Caco-2 (cell line): ENCODE results near the gene GOPC. TPM values are rescaled to one million over a fixed set of nuclear protein-coding genes. Genes with fewer than 3 reads are reported as not detected.

ENCODE experiments used
- BruUV-seq: library from RNA; stranded (reverse); fragments of 400-500 nt; replicated peaks from 2 replicates; lab custom pipeline; 2021; lab: Mats Ljungman, UMichigan
- CTCF ChIA-PET: fragments of 300-600 bp; sonication (Branson Sonifier 250); formaldehyde crosslinking; loops from one replicate; lab custom pipeline; 2022; ENCODE audit warnings: antibody characterized with exemption; lab: Charles Lee
- POLR2A ChIA-PET: fragments of 300-600 bp; sonication (Branson Sonifier 250); formaldehyde crosslinking; loops from one replicate; lab custom pipeline; 2022; ENCODE audit warnings: antibody characterized with exemption; lab: Charles Lee
- DNase-seq, 2 experiments: peaks; one replicate each; pipeline versions ENCODE4 v3.0.0 to v3.0.0-alpha.2; 2020 to 2022
- H3K27me3 ChIP-seq: replicated peaks from 2 replicates; pipeline ENCODE4 v1.6.0; 2011; ENCODE audit warnings: low read length; ENCODE audit not compliant: control insufficient read depth, insufficient read depth
- H3K36me3 ChIP-seq: 2 replicates; pipeline ENCODE4 v1.5.1; 2011; ENCODE audit warnings: low read length; ENCODE audit not compliant: control insufficient read depth, insufficient read depth
- H3K4me1 ChIP-seq: fragments of 250-450 bp; sonication (Bioruptor Pico); 2 replicates; pipeline ENCODE4 v1.5.1; 2020; ENCODE audit warnings: mild to moderate bottlenecking
- H3K4me3 ChIP-seq: 2 replicates; pipeline ENCODE4 v1.5.1; 2011; ENCODE audit warnings: low read depth, mild to moderate bottlenecking, control low read depth, low read length
- H3K9me3 ChIP-seq: fragments of 250-450 bp; sonication (Bioruptor Pico); 2 replicates; pipeline ENCODE4 v1.5.1; 2020; ENCODE audit warnings: mild to moderate bottlenecking, moderate library complexity
- H3K27ac Mint-ChIP-seq: one replicate; pipeline ENCODE4 v1.8.0; 2022; ENCODE audit warnings: mixed read lengths; ENCODE audit not compliant: unreplicated experiment
- H3K27me3 Mint-ChIP-seq: one replicate; pipeline ENCODE4 v1.8.0; 2022; ENCODE audit warnings: mixed read lengths; ENCODE audit not compliant: insufficient read depth, unreplicated experiment
- H3K36me3 Mint-ChIP-seq: one replicate; pipeline ENCODE4 v1.8.0; 2022; ENCODE audit warnings: mild to moderate bottlenecking, mixed read lengths; ENCODE audit not compliant: insufficient read depth, unreplicated experiment
- H3K4me1 Mint-ChIP-seq: one replicate; pipeline ENCODE4 v1.8.0; 2022; ENCODE audit warnings: low read depth, mixed read lengths; ENCODE audit not compliant: unreplicated experiment
- H3K4me3 Mint-ChIP-seq: one replicate; pipeline ENCODE4 v1.8.0; 2022; ENCODE audit warnings: mild to moderate bottlenecking, moderate library complexity, mixed read lengths; ENCODE audit not compliant: unreplicated experiment
- H3K9me3 Mint-ChIP-seq: one replicate; pipeline ENCODE4 v1.8.0; 2022; ENCODE audit warnings: mixed read lengths; ENCODE audit not compliant: unreplicated experiment
- intact Hi-C: fragments of 100-400 bp; cut with micrococcal nuclease; formaldehyde crosslinking; loops from one replicate; pipeline ENCODE4 v1.10.0; 2022; ENCODE audit not compliant: unreplicated experiment
- total RNA-seq: library from RNA; stranded (reverse); gene quantifications from 2 replicates; pipeline ENCODE4 v1.2.3, GENCODE V29; 2022
- TF ChIP-seq, protein P1 (sequence below), 2 experiments: fragments of 200-600 bp in 1 of 2; IDR thresholded peaks; 1 replicate in 1 of 2; 2 replicates in 1 of 2; pipeline versions ENCODE4 v1.5.1 to v1.8.0; 2011 to 2022; ENCODE audit warnings: antibody characterized with exemption in 1 of 2, control low read depth in 1 of 2, inconsistent platforms in 1 of 2, low read depth in 1 of 2, low read length in 1 of 2, mild to moderate bottlenecking in 1 of 2, moderate library complexity in 1 of 2; ENCODE audit not compliant: insufficient read depth in 1 of 2, severe bottlenecking in 1 of 2, unreplicated experiment in 1 of 2

GOPC gene
- total RNA-seq, 1 experiment from 2014 or later: 29.0 TPM

DNA sequence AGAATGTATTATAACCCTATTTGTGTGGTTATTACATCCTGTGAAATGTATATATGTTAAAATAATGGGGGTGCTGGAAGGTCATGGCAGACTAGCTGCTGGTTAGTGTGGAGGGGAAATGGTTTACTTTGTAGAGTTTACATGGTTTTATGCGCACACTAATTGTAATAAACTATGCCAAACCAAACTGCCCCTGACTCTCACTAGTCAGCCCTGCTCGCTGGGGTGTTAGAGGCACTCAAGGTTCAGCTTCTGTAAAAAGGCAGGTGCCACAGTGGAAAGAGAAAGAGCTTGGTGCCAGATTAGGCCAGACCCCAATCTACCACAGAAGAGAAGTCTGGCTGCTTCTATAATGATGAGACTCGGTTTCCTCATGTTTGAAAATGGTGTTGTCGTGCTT is 52.7 kb downstream of the GOPC start:
- peaks cover 57% of the 10 kb centered on the region for H3K36me3 Mint-ChIP-seq
- no peaks in the 10 kb centered on the region for H3K27me3 Mint-ChIP-seq
- ChIA-PET POLR2A (no interaction called here), CTCF (interaction anchor here (1.8 to 1.9 kb wide), 2 partner anchors 71 to 100 kb away, joined by 7 to 10 read pairs; no protein-coding TSS in a partner anchor)
- no TSS peak for BruUV-seq
- H3K4me3 Mint-ChIP-seq: no peak overlapping the region
- intact Hi-C loops: loop anchor here (1.0 kb wide), 2 partner anchors 13 to 34 kb away; no protein-coding TSS in a partner anchor
- H3K27ac Mint-ChIP-seq: no peak overlapping the region
- H3K4me1 Mint-ChIP-seq: peaks cover 27% of the 10 kb centered on the region
- no peaks in the 10 kb centered on the region for H3K9me3 ChIP-seq
- no peak overlapping the region for H3K4me3 ChIP-seq
- no peak for DNase-seq
- H3K9me3 Mint-ChIP-seq: no peaks in the 10 kb centered on the region
- H3K27me3 ChIP-seq: no peaks in the 10 kb centered on the region
- TF ChIP-seq, protein P1, sequence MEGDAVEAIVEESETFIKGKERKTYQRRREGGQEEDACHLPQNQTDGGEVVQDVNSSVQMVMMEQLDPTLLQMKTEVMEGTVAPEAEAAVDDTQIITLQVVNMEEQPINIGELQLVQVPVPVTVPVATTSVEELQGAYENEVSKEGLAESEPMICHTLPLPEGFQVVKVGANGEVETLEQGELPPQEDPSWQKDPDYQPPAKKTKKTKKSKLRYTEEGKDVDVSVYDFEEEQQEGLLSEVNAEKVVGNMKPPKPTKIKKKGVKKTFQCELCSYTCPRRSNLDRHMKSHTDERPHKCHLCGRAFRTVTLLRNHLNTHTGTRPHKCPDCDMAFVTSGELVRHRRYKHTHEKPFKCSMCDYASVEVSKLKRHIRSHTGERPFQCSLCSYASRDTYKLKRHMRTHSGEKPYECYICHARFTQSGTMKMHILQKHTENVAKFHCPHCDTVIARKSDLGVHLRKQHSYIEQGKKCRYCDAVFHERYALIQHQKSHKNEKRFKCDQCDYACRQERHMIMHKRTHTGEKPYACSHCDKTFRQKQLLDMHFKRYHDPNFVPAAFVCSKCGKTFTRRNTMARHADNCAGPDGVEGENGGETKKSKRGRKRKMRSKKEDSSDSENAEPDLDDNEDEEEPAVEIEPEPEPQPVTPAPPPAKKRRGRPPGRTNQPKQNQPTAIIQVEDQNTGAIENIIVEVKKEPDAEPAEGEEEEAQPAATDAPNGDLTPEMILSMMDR (IDR thresholded peaks at IDR 0.05; ENCODE audit: insufficient read depth in 1 of 2, low read depth in 1 of 2, low read length in 1 of 2, severe bottlenecking in 1 of 2, unreplicated experiment in 1 of 2): no peak
- peaks cover 53% of the 10 kb centered on the region for H3K4me1 ChIP-seq
- peaks cover 6% of the 10 kb centered on the region for H3K36me3 ChIP-seq

DNA sequence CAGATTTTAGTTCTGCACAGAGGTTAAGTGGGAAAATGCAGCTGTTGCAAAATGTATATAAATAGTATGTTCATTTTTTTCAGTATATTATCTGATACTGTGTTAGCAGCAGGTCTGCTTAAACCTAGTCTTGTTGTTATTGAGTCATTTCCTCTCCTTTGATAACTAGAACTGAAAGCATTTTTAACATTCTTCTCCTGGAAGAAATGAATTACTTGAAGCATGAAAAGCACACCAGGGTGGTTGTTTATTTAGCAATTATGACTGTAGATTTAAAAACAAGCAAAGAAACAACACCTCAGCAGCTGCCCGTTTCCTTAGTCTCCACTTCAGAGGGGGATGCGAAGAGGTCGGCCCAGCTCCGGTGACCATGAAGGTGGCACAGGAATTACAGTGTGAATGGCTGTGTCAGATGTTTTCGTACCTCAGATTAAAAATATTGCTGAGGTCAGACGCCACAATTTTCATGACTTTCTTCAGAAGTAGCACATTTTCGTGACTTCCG is 53.5 kb downstream of the GOPC start:
- ChIA-PET CTCF (interaction anchor here (1.9 kb wide), 1 partner anchor 99 kb away, joined by 7 read pairs; no protein-coding TSS in a partner anchor), POLR2A (interaction anchor here (0.6 kb wide), 1 partner anchor 65 kb away, joined by 3 read pairs; no protein-coding TSS in a partner anchor)
- Mint-ChIP-seq H3K4me3 (no peak overlapping the region), H3K27me3 (no peaks in the 10 kb centered on the region), H3K36me3 (peaks cover 60% of the 10 kb centered on the region), H3K27ac (peak overlapping the region; percentile 40), H3K4me1 (peaks cover 34% of the 10 kb centered on the region), H3K9me3 (no peaks in the 10 kb centered on the region)
- Histone ChIP-seq H3K9me3 (no peaks in the 10 kb centered on the region), H3K4me1 (peaks cover 61% of the 10 kb centered on the region), H3K36me3 (peaks cover 6% of the 10 kb centered on the region), H3K4me3 (no peak overlapping the region), H3K27me3 (no peaks in the 10 kb centered on the region)
- no peak for DNase-seq
- no TSS peak for BruUV-seq
- intact Hi-C loops: loop anchor here (1.0 kb wide), 1 partner anchor 13 kb away; no protein-coding TSS in a partner anchor
- TF ChIP-seq, protein P1 (IDR thresholded peaks at IDR 0.05; ENCODE audit: insufficient read depth in 1 of 2, low read depth in 1 of 2, low read length in 1 of 2, severe bottlenecking in 1 of 2, unreplicated experiment in 1 of 2): no peak

DNA sequence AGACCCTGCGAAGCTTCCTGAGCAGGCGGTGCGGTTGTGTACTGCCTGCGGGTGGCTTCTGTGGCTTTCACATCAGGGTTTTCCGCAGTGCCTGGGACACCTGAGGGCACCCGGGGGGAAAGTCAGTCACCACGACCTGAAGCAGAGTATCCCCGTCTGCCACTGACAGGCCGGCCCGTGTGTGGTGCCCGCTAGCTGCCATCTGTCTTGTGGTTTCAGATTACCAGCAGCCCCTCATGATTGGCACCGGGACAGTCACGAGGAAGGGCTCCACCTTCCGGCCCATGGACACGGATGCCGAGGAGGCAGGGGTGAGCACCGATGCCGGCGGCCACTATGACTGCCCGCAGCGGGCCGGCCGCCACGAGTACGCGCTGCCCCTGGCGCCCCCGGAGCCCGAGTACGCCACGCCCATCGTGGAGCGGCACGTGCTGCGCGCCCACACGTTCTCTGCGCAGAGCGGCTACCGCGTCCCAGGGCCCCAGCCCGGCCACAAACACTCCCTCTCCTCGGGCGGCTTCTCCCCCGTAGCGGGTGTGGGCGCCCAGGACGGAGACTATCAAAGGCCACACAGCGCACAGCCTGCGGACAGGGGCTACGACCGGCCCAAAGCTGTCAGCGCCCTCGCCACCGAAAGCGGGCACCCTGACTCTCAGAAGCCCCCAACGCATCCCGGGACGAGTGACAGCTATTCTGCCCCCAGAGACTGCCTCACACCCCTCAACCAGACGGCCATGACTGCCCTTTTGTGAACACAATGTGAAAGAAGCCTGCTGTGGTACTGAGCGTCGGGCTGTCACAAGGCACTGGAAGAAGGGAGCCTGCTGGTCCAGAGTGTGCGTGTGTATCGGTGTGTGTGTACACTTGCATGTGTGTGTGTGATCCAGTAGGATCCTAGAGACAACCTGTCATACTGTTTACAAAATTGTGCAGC is 54.4 kb downstream of the GOPC start:
- Mint-ChIP-seq H3K4me3 (no peak overlapping the region), H3K9me3 (no peaks in the 10 kb centered on the region), H3K27ac (peak overlapping the region; percentile 40), H3K36me3 (peaks cover 66% of the 10 kb centered on the region), H3K4me1 (peaks cover 37% of the 10 kb centered on the region), H3K27me3 (no peaks in the 10 kb centered on the region)
- H3K27me3 ChIP-seq: no peaks in the 10 kb centered on the region
- H3K4me1 ChIP-seq: peaks cover 56% of the 10 kb centered on the region
- H3K36me3 ChIP-seq: peaks cover 6% of the 10 kb centered on the region
- BruUV-seq: no TSS peak
- TF ChIP-seq, protein P1 (IDR thresholded peaks at IDR 0.05; ENCODE audit: insufficient read depth in 1 of 2, low read depth in 1 of 2, low read length in 1 of 2, severe bottlenecking in 1 of 2, unreplicated experiment in 1 of 2): no peak
- CTCF ChIA-PET: no interaction called here
- no peak for DNase-seq
- H3K4me3 ChIP-seq: no peak overlapping the region
- no peaks in the 10 kb centered on the region for H3K9me3 ChIP-seq
- intact Hi-C loops: no loop called here
- POLR2A ChIA-PET: interaction anchor here (0.6 kb wide), 2 partner anchors 38 to 64 kb away, joined by 3 to 9 read pairs; no protein-coding TSS in a partner anchor
